Measurements from ENCODE around the gene CFAP299.

Gene CFAP299

DNA sequence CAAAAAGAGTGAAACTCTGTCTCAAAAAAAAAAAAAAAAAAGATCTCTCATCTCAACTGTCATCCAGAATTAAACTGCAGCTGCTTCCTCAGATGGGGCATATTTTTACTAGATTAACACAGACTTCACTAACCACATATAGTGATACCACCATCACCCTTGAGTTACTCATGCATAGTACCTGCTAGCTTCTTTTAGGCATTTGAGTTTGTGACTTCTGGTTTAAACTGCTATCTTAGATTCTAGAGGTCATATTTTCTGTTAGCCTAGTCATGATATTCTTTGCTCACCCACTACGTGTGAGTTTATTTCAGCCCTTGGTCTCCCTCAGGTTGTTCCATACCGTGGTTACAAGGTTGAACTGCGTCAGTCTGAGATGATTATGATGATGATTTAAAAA, 540.1 kb downstream of the CFAP299 start:
- H3K4me3 ChIP-seq (ENCODE audit: low read length), result no peak overlapping the region
- DNase-seq (ENCODE audit: low read depth), result no peak
- TF ChIP-seq, protein P1, sequence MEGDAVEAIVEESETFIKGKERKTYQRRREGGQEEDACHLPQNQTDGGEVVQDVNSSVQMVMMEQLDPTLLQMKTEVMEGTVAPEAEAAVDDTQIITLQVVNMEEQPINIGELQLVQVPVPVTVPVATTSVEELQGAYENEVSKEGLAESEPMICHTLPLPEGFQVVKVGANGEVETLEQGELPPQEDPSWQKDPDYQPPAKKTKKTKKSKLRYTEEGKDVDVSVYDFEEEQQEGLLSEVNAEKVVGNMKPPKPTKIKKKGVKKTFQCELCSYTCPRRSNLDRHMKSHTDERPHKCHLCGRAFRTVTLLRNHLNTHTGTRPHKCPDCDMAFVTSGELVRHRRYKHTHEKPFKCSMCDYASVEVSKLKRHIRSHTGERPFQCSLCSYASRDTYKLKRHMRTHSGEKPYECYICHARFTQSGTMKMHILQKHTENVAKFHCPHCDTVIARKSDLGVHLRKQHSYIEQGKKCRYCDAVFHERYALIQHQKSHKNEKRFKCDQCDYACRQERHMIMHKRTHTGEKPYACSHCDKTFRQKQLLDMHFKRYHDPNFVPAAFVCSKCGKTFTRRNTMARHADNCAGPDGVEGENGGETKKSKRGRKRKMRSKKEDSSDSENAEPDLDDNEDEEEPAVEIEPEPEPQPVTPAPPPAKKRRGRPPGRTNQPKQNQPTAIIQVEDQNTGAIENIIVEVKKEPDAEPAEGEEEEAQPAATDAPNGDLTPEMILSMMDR (conservative IDR thresholded peaks at IDR 0.05; ENCODE audit: low read length), result no peak

DNA sequence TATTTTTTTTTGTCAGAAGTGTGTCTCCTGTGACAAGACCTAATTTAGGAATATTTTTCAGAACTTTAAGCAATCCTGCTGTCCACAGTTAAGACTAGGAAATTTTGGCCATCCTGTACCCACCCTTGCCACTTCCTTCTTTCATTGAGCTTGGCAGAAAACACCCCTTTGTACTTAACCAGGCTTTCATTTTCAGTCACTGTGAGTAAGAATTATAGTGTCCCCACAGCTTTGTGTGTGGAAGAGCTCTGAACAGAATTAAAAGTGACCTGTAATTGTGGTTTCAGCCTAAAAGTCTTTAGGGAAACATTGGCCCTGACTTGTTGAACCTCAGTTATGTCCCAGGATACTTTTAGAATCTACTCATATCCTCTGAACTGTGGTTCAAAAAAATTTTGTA, 541.3 kb downstream of the CFAP299 start:
- DNase-seq (ENCODE audit: low read depth), result peak; percentile 16
- no peak overlapping the region for H3K4me3 ChIP-seq (ENCODE audit: low read length)
- TF ChIP-seq, protein P1 (conservative IDR thresholded peaks at IDR 0.05; ENCODE audit: low read length), result no peak

DNA sequence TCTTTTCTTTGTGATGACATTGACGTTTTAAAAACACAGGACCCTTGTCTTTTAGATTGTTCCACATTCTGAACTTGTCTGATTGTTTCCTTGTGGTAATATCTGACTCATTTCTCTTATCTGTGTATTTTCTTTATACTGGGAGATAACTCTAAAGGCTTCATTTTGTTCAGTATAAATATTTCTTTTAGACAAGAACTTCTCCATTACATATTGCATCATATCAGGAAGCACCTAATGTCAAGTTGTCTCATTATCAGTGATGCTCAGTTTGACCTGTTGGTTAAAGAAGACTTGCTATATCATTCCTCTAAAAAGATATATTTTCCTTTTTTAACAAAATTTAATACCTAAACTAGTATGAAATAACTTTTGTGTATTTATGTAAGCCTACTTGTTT, 542.7 kb downstream of the CFAP299 start:
- DNase-seq (ENCODE audit: low read depth), result no peak

DNA sequence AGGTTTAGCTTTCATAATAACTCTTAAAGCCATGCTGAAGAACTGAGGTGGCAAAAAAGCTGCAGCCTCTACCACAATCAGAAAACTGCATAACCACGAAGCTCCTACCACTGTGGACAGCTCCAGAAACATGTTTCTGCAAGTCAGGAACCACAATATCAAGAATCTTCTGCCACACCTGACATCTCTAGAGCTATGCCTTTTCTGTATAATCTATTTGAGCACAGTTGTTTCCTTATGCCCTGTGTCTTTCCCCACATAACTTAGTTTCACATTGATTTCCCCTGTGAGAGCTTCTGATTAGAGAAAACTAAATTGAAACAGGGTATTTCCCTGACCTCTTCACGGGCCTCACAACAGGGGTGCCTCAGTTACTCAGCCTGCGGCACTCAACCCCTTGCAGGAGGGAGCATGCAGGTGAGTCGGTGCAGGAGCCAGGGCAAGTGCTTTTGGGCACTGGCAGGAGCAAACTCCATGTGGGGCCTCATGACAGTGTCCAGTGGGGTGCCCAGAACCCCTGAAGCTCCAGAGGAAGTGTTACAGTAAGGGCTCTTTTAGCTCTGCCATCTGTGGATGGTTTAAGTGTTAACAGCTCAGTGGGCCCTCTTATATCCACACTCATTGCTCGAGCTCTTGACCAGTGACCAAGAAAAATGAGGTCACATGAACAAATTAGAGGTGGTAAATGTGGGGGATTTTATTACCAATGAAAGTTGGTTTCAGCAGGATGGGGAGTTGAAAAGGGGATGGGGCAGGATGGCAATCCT, 562.2 kb downstream of the CFAP299 start:
- TF ChIP-seq, protein P1 (conservative IDR thresholded peaks at IDR 0.05; ENCODE audit: low read length), result no peak
- H3K4me3 ChIP-seq (ENCODE audit: low read length), result no peak overlapping the region
- DNase-seq (ENCODE audit: low read depth), result no peak

More for the DNA sequence above, 542.7 kb downstream of the CFAP299 start:
- TF ChIP-seq, protein P1 (conservative IDR thresholded peaks at IDR 0.05; ENCODE audit: low read length), result no peak
- no peak overlapping the region for H3K4me3 ChIP-seq (ENCODE audit: low read length)

DNA sequence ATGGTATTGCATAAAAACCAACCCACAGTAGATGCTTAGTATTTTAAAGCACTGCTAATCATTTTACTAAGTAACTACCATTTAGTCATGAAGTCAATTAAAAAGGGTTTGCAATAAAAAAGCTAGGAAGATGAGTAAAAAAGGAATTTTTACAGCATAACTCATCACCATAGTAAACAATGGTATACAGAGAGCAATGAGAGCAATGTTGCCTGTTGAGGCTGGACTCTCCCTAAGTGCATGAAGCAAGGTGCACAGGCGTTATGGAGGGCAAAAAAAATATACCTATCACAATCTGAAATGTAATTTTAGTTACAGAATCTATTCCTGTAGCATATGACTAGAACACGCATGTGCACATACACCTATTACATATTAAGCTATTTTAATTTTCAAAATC, 565.4 kb downstream of the CFAP299 start:
- H3K4me3 ChIP-seq (ENCODE audit: low read length), result no peak overlapping the region
- no peak for DNase-seq (ENCODE audit: low read depth)
- TF ChIP-seq, protein P1 (conservative IDR thresholded peaks at IDR 0.05; ENCODE audit: low read length), result no peak

DNA sequence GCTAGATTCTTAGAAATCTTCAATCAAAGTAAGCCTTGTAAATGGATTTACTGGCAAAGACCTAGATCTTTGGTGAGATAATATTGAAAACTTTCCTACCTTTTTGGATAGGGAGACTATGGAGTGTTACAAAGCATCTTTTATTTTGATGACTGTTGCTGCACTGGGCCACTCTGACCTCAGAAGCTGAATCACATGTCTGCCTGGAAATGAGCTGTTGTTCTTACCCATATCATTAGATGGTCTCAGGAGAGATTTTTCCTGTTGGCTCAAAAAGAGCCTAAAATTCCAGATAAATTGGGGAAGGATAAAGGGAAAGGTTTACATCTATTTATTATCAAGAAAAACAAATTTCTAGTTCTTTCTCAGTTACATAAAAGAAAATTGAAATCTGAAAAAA, 567.5 kb downstream of the CFAP299 start:
- TF ChIP-seq, protein P1 (conservative IDR thresholded peaks at IDR 0.05; ENCODE audit: low read length), result no peak
- H3K4me3 ChIP-seq (ENCODE audit: low read length), result no peak overlapping the region
- no peak for DNase-seq (ENCODE audit: low read depth)

DNA sequence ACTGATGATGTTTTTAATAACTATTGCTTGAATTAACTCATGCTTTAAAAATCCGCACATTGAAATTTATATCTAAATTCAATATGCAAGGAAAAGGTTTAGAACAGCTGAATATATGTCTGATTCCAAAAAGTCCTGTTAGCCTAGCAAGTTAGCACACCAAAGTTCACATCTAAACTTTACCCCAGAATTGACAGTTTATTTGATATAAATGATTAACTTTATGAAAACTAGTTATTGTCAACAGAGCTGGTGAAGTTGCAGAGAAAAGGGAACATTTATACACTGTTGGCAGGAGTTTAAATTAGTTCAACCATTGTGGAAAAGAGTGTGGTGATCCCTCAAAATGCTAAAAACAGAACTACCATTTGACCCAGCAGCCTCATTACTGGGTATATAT, 574.4 kb downstream of the CFAP299 start:
- DNase-seq (ENCODE audit: low read depth), result no peak
- TF ChIP-seq, protein P1 (conservative IDR thresholded peaks at IDR 0.05; ENCODE audit: low read length), result no peak
- H3K4me3 ChIP-seq (ENCODE audit: low read length), result no peak overlapping the region
